Liver (tissue), 9 donors: ENCODE results near the gene SERINC4. TPM values are rescaled to one million over a fixed set of nuclear protein-coding genes. Genes with fewer than 3 reads are reported as not detected.

Source experiments
- DNase-seq: peaks from one replicate; pipeline ENCODE4 v3.0.0-alpha.2; 2017; ENCODE audit warnings: low spot score
- H3K27ac ChIP-seq, 2 donors: one replicate each; pipeline ENCODE4 v1.7.0; 2013; ENCODE audit warnings: inconsistent platforms in 2 of 2, low read length in 2 of 2, control low read depth in 1 of 2, low read depth in 1 of 2, mild to moderate bottlenecking in 1 of 2
- H3K27me3 ChIP-seq, 4 donors: one replicate each; pipeline versions ENCODE4 v1.6.1 to v1.7.0; 2013; ENCODE audit warnings: low read length in 3 of 4, inconsistent platforms in 1 of 4, mild to moderate bottlenecking in 1 of 4, moderate library complexity in 1 of 4; ENCODE audit not compliant: control insufficient read depth in 4 of 4, insufficient read depth in 4 of 4
- H3K36me3 ChIP-seq, 4 donors: one replicate each; pipeline versions ENCODE4 v1.6.1 to v1.7.0; 2013; ENCODE audit warnings: low read length in 3 of 4, mild to moderate bottlenecking in 3 of 4, low read depth in 1 of 4, moderate library complexity in 1 of 4; ENCODE audit not compliant: control insufficient read depth in 4 of 4, insufficient read depth in 3 of 4
- H3K4me1 ChIP-seq, 4 donors: one replicate each; pipeline versions ENCODE4 v1.6.1 to v1.7.0; 2013; ENCODE audit warnings: low read length in 3 of 4, mild to moderate bottlenecking in 3 of 4, moderate library complexity in 1 of 4; ENCODE audit not compliant: control insufficient read depth in 4 of 4, insufficient read depth in 4 of 4
- H3K4me3 ChIP-seq, 3 donors: one replicate each; pipeline versions ENCODE4 v1.6.1 to v1.7.0; 2013; ENCODE audit warnings: low read length in 3 of 3, control low read depth in 1 of 3, low read depth in 1 of 3, mild to moderate bottlenecking in 1 of 3
- H3K9ac ChIP-seq, 2 donors: one replicate each; pipeline ENCODE4 v1.7.0; 2013; ENCODE audit warnings: low read length in 2 of 2, mild to moderate bottlenecking in 2 of 2, moderate library complexity in 2 of 2, control low read depth in 1 of 2, low read depth in 1 of 2
- H3K9me3 ChIP-seq, 4 donors: one replicate each; pipeline versions ENCODE4 v1.6.1 to v1.7.0; 2013; ENCODE audit warnings: low read length in 3 of 4; ENCODE audit not compliant: control insufficient read depth in 4 of 4
- FOXA1 ChIP-seq: IDR thresholded peaks from 2 replicates; pipeline ENCODE4 v1.6.1; 2016; ENCODE audit warnings: antibody characterized with exemption
- FOXA2 ChIP-seq: IDR thresholded peaks from 2 replicates; pipeline ENCODE4 v1.6.1; 2016; ENCODE audit warnings: antibody characterized with exemption
- HNF4A ChIP-seq, 2 donors: conservative IDR thresholded peaks; 2 replicates each; pipeline ENCODE4 v1.6.1; 2016; ENCODE audit warnings: antibody characterized with exemption in 2 of 2, mild to moderate bottlenecking in 2 of 2
- HNF4G ChIP-seq: IDR thresholded peaks from 2 replicates; pipeline ENCODE4 v1.6.1; 2016; ENCODE audit warnings: antibody characterized with exemption
- JUND ChIP-seq, 2 donors: IDR thresholded peaks; 2 replicates each; pipeline ENCODE4 v1.6.1; 2016; ENCODE audit warnings: antibody characterized with exemption in 2 of 2
- NR2F2 ChIP-seq: IDR thresholded peaks from 2 replicates; pipeline ENCODE4 v1.6.1; 2016; ENCODE audit warnings: antibody characterized with exemption
- RAD21 ChIP-seq, 2 donors: IDR thresholded peaks; 2 replicates each; pipeline ENCODE4 v1.6.1; 2016; ENCODE audit warnings: antibody characterized with exemption in 2 of 2, mild to moderate bottlenecking in 2 of 2
- RXRA ChIP-seq, 2 donors: IDR thresholded peaks; 2 replicates each; pipeline ENCODE4 v1.6.1; 2017 to 2018; ENCODE audit warnings: antibody characterized with exemption in 2 of 2, mild to moderate bottlenecking in 1 of 2
- SP1 ChIP-seq: IDR thresholded peaks from 2 replicates; pipeline ENCODE4 v1.6.1; 2018; ENCODE audit warnings: antibody characterized with exemption, mild to moderate bottlenecking
- TAF1 ChIP-seq: conservative IDR thresholded peaks from 2 replicates; pipeline ENCODE4 v1.6.1; 2016; ENCODE audit warnings: antibody characterized with exemption, mild to moderate bottlenecking
- WGBS: extraction: QIAGEN DNeasy Blood & Tissue Kit; methylation state at CpG from one replicate; pipeline ENCODE4 v1.1.7; 2013; 5-methylcytosine and 5-hydroxymethylcytosine counted together
- polyA plus RNA-seq, 2 donors: library from polyadenylated mRNA; stranded (reverse) in 1 of 2; unstranded in 1 of 2; fragments of 200-250 nt in 1 of 2; fragments of >200 nt in 1 of 2; fragmentation: Nextera tagmentation in 1 of 2; extraction: Ambion mirVana in 1 of 2; gene quantifications; one replicate each; pipeline versions ENCODE4 v1.2.1 to v1.2.3, GENCODE V29; 2013 to 2015
- total RNA-seq, 2 donors: library from RNA; depleted of rRNA; stranded (reverse); fragments of >200 nt; gene quantifications; one replicate each; pipeline ENCODE4 v1.2.3, GENCODE V29; 2014
- TF ChIP-seq, protein P1 (sequence below): fragments of 150-350 bp; IDR thresholded peaks from 2 replicates; pipeline ENCODE4 v1.5.1; 2017; ENCODE audit warnings: improper control_type of control experiment, low read depth, low read length; ENCODE audit not compliant: missing input control
- TF ChIP-seq, protein P2 (sequence below): IDR thresholded peaks from 2 replicates; pipeline ENCODE4 v1.6.1; 2016; ENCODE audit warnings: antibody characterized with exemption
- TF ChIP-seq, protein P3 (sequence below): IDR thresholded peaks from 2 replicates; pipeline ENCODE4 v1.6.1; 2016; ENCODE audit warnings: antibody characterized with exemption
- TF ChIP-seq, protein P4 (sequence below): IDR thresholded peaks from 2 replicates; pipeline ENCODE4 v1.6.1; 2016; ENCODE audit warnings: antibody characterized with exemption, mild to moderate bottlenecking
- TF ChIP-seq, protein P5 (sequence below): IDR thresholded peaks from 2 replicates; pipeline ENCODE4 v1.6.1; 2016; ENCODE audit warnings: antibody characterized with exemption
- donor health status: healthy.
- donor health status: healthy.
- donor health status: healthy.
- donor health status: healthy.
- donor health status: healthy.

SERINC4 gene
- total and polyA plus RNA-seq, 4 donors, result 0.06 TPM; not detected in 3

DNA sequence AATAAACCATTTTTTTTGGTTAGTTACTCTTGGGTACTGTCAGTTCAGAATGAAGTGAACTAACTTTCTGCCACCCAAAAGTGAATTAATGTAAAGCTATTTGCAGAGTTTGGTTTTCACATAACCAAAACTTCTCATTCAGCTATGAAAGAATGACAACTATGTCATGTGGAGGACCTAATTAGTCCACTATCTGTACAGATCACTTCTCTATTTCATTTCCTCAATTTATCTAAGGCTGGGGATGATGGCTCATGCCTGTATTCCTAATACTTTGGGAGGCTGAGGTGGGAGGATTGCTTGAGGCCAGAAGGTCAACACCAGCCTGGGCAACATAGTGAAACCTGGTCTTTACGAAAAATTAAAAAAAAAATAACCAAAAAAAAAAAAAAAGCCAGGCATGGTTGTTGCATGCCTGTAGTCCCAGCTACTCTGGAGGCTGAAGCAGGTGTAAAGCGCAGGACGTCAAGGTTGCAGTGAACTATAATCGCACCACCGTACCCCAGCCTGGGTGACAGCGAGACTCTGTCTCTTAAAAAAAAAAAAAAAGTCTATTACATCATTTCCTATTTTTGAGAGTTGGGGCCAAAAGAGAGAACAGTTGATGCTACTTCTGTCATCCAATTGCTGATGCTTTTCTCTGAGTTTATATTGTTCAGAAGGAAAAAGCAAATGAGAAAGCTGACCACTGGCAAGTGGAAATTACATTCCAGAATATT lies 9.1 kb upstream of the SERINC4 start:
- Histone ChIP-seq H3K4me3 (no peak overlapping the region), H3K36me3 (peaks cover 19 to 76% (median 52%) of the 10 kb centered on the region in 4 donors), H3K4me1 (no peaks in the 10 kb centered on the region), H3K9ac (no peak overlapping the region), H3K27me3 (no peaks in the 10 kb centered on the region), H3K9me3 (no peaks in the 10 kb centered on the region), H3K27ac (no peak overlapping the region)
- TF ChIP-seq, protein P1, sequence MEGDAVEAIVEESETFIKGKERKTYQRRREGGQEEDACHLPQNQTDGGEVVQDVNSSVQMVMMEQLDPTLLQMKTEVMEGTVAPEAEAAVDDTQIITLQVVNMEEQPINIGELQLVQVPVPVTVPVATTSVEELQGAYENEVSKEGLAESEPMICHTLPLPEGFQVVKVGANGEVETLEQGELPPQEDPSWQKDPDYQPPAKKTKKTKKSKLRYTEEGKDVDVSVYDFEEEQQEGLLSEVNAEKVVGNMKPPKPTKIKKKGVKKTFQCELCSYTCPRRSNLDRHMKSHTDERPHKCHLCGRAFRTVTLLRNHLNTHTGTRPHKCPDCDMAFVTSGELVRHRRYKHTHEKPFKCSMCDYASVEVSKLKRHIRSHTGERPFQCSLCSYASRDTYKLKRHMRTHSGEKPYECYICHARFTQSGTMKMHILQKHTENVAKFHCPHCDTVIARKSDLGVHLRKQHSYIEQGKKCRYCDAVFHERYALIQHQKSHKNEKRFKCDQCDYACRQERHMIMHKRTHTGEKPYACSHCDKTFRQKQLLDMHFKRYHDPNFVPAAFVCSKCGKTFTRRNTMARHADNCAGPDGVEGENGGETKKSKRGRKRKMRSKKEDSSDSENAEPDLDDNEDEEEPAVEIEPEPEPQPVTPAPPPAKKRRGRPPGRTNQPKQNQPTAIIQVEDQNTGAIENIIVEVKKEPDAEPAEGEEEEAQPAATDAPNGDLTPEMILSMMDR, result no peak
- TF ChIP-seq SP1 (no peak), TAF1 (no peak), NR2F2 (no peak), RXRA (IDR thresholded peaks at IDR 0.05) (no peak), FOXA1 (no peak), FOXA2 (no peak), HNF4A (conservative IDR thresholded peaks at IDR 0.05) (no peak), JUND (IDR thresholded peaks at IDR 0.05) (no peak), RAD21 (IDR thresholded peaks at IDR 0.05) (no peak), HNF4G (no peak)
- TF ChIP-seq, protein P2, sequence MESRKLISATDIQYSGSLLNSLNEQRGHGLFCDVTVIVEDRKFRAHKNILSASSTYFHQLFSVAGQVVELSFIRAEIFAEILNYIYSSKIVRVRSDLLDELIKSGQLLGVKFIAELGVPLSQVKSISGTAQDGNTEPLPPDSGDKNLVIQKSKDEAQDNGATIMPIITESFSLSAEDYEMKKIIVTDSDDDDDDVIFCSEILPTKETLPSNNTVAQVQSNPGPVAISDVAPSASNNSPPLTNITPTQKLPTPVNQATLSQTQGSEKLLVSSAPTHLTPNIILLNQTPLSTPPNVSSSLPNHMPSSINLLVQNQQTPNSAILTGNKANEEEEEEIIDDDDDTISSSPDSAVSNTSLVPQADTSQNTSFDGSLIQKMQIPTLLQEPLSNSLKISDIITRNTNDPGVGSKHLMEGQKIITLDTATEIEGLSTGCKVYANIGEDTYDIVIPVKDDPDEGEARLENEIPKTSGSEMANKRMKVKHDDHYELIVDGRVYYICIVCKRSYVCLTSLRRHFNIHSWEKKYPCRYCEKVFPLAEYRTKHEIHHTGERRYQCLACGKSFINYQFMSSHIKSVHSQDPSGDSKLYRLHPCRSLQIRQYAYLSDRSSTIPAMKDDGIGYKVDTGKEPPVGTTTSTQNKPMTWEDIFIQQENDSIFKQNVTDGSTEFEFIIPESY, result no peak
- TF ChIP-seq, protein P3, sequence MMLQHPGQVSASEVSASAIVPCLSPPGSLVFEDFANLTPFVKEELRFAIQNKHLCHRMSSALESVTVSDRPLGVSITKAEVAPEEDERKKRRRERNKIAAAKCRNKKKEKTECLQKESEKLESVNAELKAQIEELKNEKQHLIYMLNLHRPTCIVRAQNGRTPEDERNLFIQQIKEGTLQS, result no peak
- TF ChIP-seq, protein P4, sequence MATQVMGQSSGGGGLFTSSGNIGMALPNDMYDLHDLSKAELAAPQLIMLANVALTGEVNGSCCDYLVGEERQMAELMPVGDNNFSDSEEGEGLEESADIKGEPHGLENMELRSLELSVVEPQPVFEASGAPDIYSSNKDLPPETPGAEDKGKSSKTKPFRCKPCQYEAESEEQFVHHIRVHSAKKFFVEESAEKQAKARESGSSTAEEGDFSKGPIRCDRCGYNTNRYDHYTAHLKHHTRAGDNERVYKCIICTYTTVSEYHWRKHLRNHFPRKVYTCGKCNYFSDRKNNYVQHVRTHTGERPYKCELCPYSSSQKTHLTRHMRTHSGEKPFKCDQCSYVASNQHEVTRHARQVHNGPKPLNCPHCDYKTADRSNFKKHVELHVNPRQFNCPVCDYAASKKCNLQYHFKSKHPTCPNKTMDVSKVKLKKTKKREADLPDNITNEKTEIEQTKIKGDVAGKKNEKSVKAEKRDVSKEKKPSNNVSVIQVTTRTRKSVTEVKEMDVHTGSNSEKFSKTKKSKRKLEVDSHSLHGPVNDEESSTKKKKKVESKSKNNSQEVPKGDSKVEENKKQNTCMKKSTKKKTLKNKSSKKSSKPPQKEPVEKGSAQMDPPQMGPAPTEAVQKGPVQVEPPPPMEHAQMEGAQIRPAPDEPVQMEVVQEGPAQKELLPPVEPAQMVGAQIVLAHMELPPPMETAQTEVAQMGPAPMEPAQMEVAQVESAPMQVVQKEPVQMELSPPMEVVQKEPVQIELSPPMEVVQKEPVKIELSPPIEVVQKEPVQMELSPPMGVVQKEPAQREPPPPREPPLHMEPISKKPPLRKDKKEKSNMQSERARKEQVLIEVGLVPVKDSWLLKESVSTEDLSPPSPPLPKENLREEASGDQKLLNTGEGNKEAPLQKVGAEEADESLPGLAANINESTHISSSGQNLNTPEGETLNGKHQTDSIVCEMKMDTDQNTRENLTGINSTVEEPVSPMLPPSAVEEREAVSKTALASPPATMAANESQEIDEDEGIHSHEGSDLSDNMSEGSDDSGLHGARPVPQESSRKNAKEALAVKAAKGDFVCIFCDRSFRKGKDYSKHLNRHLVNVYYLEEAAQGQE, result no peak
- TF ChIP-seq, protein P5, sequence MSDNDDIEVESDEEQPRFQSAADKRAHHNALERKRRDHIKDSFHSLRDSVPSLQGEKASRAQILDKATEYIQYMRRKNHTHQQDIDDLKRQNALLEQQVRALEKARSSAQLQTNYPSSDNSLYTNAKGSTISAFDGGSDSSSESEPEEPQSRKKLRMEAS, result no peak
- WGBS, result 90% methylated on average over 6 of the region's 6 CpGs
- no peak for DNase-seq
